ENCODE results near the gene UNC13D. TPM values are rescaled to one million over a fixed set of nuclear protein-coding genes. Genes with fewer than 3 reads are reported as not detected.

The UNC13D gene
- total and polyA plus RNA-seq, 9 of the 15 experiments (the other 6 are each of a cell fraction or from before 2014, with no cell fraction given), result 0.86 to 244 (median 69.2) TPM

- Histone ChIP-seq H4K20me1 (replicated peaks; ENCODE audit: control insufficient read depth, insufficient read depth, low read length) (0 out of 2 replicates have a peak, but pooled peaks cover 3% of the 10 kb centered on the region), H3K4me2 (ENCODE audit: insufficient read depth, low read length) (no peak overlapping the region), H3K9me1 (ENCODE audit: control insufficient read depth, insufficient read depth, low read length) (no peaks in the 10 kb centered on the region), H3K79me2 (ENCODE audit: control insufficient read depth, insufficient read depth, low read length) (no peaks in the 10 kb centered on the region), H3K9ac (ENCODE audit: insufficient read depth in 1 of 2, low read depth in 2 of 2, low read length in 2 of 2) (no peak overlapping the region), H3K27ac (ENCODE audit: extremely low read depth, low read depth, low read length) (no peak overlapping the region), H3K4me3 (no peak overlapping the region), H3K27me3 (ENCODE audit: control insufficient read depth in 2 of 2, insufficient read depth in 2 of 2, low read length in 2 of 2) (no peaks in the 10 kb centered on the region), H3K4me1 (replicated peaks in 1 of 2; ENCODE audit: control insufficient read depth in 2 of 2, insufficient read depth in 2 of 2, low read length in 2 of 2) (peaks cover 0 to 53% of the 10 kb centered on the region in 2 experiments; a peak in 2 of 5 replicates), H3K36me3 (ENCODE audit: control insufficient read depth, insufficient read depth, low read length) (peaks cover 81% of the 10 kb centered on the region; the same call in 2 of the 3 replicates), H3K9me3 (replicated peaks; ENCODE audit: control insufficient read depth, insufficient read depth, low read depth, low read length) (no peaks in the 10 kb centered on the region), H2AFZ (ENCODE audit: low read depth, low read length) (no peak overlapping the region)
- TSS peak; percentile 30 for BruUV-seq (replicated peaks)
- intact Hi-C loops (cut with micrococcal nuclease) (no loop called here), in situ Hi-C loops (cut with MboI) (no loop called here)
- no peak for FAIRE-seq
- POLR2A ChIA-PET, result interaction anchor here (0.6 to 8.0 kb wide), 13 partner anchors 9 to 617 kb away, joined by 3 to 121 read pairs (median 3); partner anchors contain the start of gene GALK1
- ATAC-seq, result peak; percentile 62
- CTCF ChIA-PET (ENCODE audit: low intra/inter-chr PET ratio), result interaction anchor here (1.3 kb wide), 1 partner anchor 63 kb away, joined by 3 read pairs; the partner anchor contains the start of gene GALK1
- 93% methylated on average over 14 of the region's 21 CpGs for WGBS (ENCODE audit: insufficient coverage, low coverage, missing lambda C conversion rate)
- DNase-seq (ENCODE audit: extremely low read depth in 1 of 4, low spot score in 3 of 4), result peak in 3 of 4 experiments; percentile 58 to 65 (median 65)
- no peak for TF ChIP-seq HMGXB4 (CRISPR knock-in tag; IDR thresholded peaks at IDR 0.05)
- TF ChIP-seq ZNF551 (CRISPR knock-in tag; IDR thresholded peaks at IDR 0.05), result no peak
- no peak for TF ChIP-seq MEF2A (IDR thresholded peaks at IDR 0.05; ENCODE audit: control insufficient read depth, low read depth, low read length)
- no peak for TF ChIP-seq STAT5B (CRISPR knock-in tag; IDR thresholded peaks at IDR 0.05)
- TF ChIP-seq YY1 (IDR thresholded peaks at IDR 0.05; ENCODE audit: borderline replicate concordance in 1 of 3, control insufficient read depth in 1 of 3, extremely low read depth in 1 of 3, insufficient read depth in 3 of 3, insufficient read length in 1 of 3, insufficient replicate concordance in 2 of 3, low read depth in 1 of 3, low read length in 2 of 3), result no peak
- no peak for TF ChIP-seq BRF2 (IDR thresholded peaks at IDR 0.05; ENCODE audit: borderline replicate concordance, insufficient read depth, insufficient read length)
- no peak for TF ChIP-seq RBM17 (IDR thresholded peaks at IDR 0.05; ENCODE audit: borderline replicate concordance, low read depth, low read length)
- TF ChIP-seq GATAD2A (IDR thresholded peaks at IDR 0.05), result no peak
- TF ChIP-seq HIVEP1 (CRISPR knock-in tag; IDR thresholded peaks at IDR 0.05), result no peak
- no peak for TF ChIP-seq ZNF311 (CRISPR knock-in tag; IDR thresholded peaks at IDR 0.05)
- no peak for TF ChIP-seq ETV6 (IDR thresholded peaks at IDR 0.05; ENCODE audit: borderline replicate concordance in 1 of 2, low read depth in 2 of 2, low read length in 1 of 2)
- no peak for TF ChIP-seq ETV6 (CRISPR knock-in tag; IDR thresholded peaks at IDR 0.05; ENCODE audit: borderline replicate concordance)
- no peak for TF ChIP-seq KAT2B (IDR thresholded peaks at IDR 0.05; ENCODE audit: low read depth, low read length)
- no peak for TF ChIP-seq MLLT1 (IDR thresholded peaks at IDR 0.05)
- TF ChIP-seq ZNF511 (CRISPR knock-in tag; IDR thresholded peaks at IDR 0.05), result no peak
Observed at GRCh38 chr17:75827308-75828075, 16.7 kb downstream of the UNC13D start.
